ENCODE data around the gene TRABD2B.

DNA sequence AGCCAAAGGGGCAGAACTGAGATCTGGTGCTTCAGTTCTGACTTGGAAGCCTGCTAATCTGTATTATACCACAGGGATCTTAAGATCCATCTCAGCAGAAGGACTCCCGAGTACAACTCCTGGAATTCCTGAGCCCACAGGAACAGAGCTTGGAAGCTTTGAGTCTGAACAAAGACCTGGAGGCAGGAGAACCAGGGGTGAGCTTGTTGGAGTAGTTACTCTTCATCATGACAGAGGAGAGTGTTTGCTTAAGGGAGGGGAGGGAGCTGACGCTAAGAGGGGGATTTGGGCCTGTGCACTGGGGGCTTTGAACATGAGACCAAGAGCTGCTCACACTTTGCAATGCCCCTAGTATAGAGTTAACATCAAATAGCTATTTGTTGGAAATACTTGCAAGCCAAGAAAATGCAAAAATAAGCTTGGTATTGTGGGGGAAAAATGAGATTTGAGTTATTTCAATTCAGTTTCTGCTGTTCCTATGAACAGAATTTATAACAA lies 41.1 kb upstream of the TRABD2B start:
- TF ChIP-seq CREB1 (CRISPR knock-in tag; IDR thresholded peaks at IDR 0.05; ENCODE audit: low read depth) (no peak), CTCF (conservative IDR thresholded peaks at IDR 0.05; ENCODE audit: low read depth in 2 of 2) (no peak), POLR2AphosphoS5 (IDR thresholded peaks at IDR 0.05; ENCODE audit: low read depth) (no peak), ZNF114 (CRISPR knock-in tag; IDR thresholded peaks at IDR 0.05) (no peak), ZNF462 (CRISPR knock-in tag; IDR thresholded peaks at IDR 0.05) (0 out of 2 replicates have a peak, but pooled peaks have one; percentile 39), EZH2 (IDR thresholded peaks at IDR 0.05; ENCODE audit: low read depth, unreplicated experiment) (no peak), EZH2phosphoT487 (IDR thresholded peaks at IDR 0.05; ENCODE audit: unreplicated experiment) (no peak), JUNB (IDR thresholded peaks at IDR 0.05; ENCODE audit: unreplicated experiment) (no peak), NANOG (IDR thresholded peaks at IDR 0.05; ENCODE audit: borderline replicate concordance) (no peak), ZNF331 (CRISPR knock-in tag; IDR thresholded peaks at IDR 0.05; ENCODE audit: low read depth) (no peak), STAT1 (IDR thresholded peaks at IDR 0.05; ENCODE audit: unreplicated experiment) (no peak)
- TF ChIP-seq, protein P1, sequence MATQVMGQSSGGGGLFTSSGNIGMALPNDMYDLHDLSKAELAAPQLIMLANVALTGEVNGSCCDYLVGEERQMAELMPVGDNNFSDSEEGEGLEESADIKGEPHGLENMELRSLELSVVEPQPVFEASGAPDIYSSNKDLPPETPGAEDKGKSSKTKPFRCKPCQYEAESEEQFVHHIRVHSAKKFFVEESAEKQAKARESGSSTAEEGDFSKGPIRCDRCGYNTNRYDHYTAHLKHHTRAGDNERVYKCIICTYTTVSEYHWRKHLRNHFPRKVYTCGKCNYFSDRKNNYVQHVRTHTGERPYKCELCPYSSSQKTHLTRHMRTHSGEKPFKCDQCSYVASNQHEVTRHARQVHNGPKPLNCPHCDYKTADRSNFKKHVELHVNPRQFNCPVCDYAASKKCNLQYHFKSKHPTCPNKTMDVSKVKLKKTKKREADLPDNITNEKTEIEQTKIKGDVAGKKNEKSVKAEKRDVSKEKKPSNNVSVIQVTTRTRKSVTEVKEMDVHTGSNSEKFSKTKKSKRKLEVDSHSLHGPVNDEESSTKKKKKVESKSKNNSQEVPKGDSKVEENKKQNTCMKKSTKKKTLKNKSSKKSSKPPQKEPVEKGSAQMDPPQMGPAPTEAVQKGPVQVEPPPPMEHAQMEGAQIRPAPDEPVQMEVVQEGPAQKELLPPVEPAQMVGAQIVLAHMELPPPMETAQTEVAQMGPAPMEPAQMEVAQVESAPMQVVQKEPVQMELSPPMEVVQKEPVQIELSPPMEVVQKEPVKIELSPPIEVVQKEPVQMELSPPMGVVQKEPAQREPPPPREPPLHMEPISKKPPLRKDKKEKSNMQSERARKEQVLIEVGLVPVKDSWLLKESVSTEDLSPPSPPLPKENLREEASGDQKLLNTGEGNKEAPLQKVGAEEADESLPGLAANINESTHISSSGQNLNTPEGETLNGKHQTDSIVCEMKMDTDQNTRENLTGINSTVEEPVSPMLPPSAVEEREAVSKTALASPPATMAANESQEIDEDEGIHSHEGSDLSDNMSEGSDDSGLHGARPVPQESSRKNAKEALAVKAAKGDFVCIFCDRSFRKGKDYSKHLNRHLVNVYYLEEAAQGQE (IDR thresholded peaks at IDR 0.05; ENCODE audit: unreplicated experiment) = no peak
- TF ChIP-seq, protein P2, sequence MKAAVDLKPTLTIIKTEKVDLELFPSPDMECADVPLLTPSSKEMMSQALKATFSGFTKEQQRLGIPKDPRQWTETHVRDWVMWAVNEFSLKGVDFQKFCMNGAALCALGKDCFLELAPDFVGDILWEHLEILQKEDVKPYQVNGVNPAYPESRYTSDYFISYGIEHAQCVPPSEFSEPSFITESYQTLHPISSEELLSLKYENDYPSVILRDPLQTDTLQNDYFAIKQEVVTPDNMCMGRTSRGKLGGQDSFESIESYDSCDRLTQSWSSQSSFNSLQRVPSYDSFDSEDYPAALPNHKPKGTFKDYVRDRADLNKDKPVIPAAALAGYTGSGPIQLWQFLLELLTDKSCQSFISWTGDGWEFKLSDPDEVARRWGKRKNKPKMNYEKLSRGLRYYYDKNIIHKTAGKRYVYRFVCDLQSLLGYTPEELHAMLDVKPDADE (IDR thresholded peaks at IDR 0.05) = no peak
